Tibial nerve (tissue), 4 donors: ENCODE data around the gene TUBG2.

Experiments used
- CTCF ChIP-seq, 5 experiments: fragments of 200-600 bp in 3 of 5; fragments of 450-650 bp in 2 of 5; sonication (generic) in 3 of 5; IDR thresholded peaks; one replicate each; pipeline ENCODE4 v1.5.1; 2016 to 2019; ENCODE audit warnings: antibody characterized with exemption in 5 of 5, mild to moderate bottlenecking in 3 of 5, moderate library complexity in 2 of 5
- EP300 ChIP-seq, 2 donors: sonication (generic); formaldehyde crosslinking; IDR thresholded peaks; one replicate each; pipeline ENCODE4 v1.6.1; 2017; ENCODE audit warnings: antibody characterized with exemption in 2 of 2, mild to moderate bottlenecking in 1 of 2
- POLR2A ChIP-seq, 2 donors: fragments of 450-650 bp; IDR thresholded peaks; one replicate each; pipeline ENCODE4 v1.6.1; 2017; ENCODE audit warnings: antibody characterized with exemption in 2 of 2, mild to moderate bottlenecking in 2 of 2, moderate library complexity in 2 of 2

DNA sequence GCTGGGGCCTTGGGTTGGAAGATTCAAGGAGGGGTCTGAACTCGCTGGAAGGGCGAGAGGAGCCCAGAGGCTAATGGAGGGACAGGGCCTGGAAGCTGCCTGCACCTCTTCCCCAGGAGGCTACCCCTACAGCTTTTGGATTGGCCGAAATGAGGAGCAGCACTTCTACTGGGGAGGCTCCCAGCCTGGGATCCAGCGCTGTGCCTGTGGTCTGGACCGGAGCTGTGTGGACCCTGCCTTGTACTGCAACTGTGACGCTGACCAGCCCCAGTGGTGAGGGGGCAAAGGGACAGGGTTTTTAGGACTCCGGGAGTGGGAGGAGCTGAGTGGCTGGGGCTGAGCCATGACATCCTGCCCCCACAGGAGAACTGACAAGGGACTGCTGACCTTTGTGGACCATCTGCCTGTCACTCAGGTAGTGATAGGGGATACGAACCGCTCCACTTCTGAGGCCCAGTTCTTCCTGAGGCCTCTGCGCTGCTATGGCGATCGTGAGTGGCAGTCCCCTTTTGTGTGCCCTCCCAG lies 32.0 kb downstream of the TUBG2 start:
- TF ChIP-seq CTCF (IDR thresholded peaks at IDR 0.05) (no peak), POLR2A (IDR thresholded peaks at IDR 0.05) (no peak), EP300 (IDR thresholded peaks at IDR 0.05) (no peak)
